Measurements from ENCODE around the gene SLC10A7.

GRCh38 chr4:146506272-146506671 is 15.5 kb downstream of the SLC10A7 start:
- TF ChIP-seq CTCF (IDR thresholded peaks at IDR 0.05; ENCODE audit: low read depth, low read length) (no peak), MAX (IDR thresholded peaks at IDR 0.05; ENCODE audit: low read depth, low read length) (no peak)
